ENCODE results near the gene VSIR.

- no peak for TF ChIP-seq CTCF (conservative IDR thresholded peaks at IDR 0.05; ENCODE audit: low read length)
- TF ChIP-seq EZH2phosphoT487 (IDR thresholded peaks at IDR 0.05; ENCODE audit: borderline replicate concordance) = no peak
Measured at GRCh38 chr10:71806704-71807556, 33.6 kb upstream of the VSIR start.
